GM18517 (cell line): ENCODE data around the gene CXCR2.
"Not testable (repeated sequence)": the region's sequence is repeated elsewhere in the genome, so short reads cannot be mapped to it uniquely, and the experiment has no call there.

Experiments used
- ATAC-seq: cut with Tn5 transposase; IDR thresholded peaks from one replicate; pipeline ENCODE4 v1.9.1; 2021; ENCODE audit warnings: mild to moderate bottlenecking, moderate library complexity; ENCODE audit not compliant: unreplicated experiment

Gene CXCR2

DNA sequence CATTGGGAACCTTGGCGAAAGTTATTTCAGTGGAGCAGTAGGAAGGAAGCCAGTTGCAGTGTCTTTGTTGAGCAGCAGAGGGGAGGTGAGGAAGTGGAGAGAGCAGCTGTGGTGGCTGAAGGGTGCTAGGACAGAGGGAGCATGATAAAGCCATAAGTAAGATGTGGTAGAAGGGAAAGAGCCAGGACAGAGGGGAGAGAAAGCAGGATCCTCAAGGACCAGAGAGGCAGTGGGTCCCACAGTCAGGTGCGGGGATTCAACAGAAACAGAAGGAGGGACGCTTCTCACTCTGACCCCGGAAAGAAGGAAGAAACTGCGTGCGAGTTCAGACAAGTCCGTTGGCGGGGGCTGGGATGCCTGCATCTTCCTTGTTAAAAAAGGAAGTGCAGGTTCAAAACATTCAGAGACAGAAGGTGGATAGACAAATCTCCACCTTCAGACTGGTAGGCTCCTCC lies at the start of gene CXCR2:
CXCR2 (plus strand) TSS at position 403 of the 455 bp plus-strand sequence. CDS start 8,774 bp downstream, outside the sequence.
- no peak for ATAC-seq

DNA sequence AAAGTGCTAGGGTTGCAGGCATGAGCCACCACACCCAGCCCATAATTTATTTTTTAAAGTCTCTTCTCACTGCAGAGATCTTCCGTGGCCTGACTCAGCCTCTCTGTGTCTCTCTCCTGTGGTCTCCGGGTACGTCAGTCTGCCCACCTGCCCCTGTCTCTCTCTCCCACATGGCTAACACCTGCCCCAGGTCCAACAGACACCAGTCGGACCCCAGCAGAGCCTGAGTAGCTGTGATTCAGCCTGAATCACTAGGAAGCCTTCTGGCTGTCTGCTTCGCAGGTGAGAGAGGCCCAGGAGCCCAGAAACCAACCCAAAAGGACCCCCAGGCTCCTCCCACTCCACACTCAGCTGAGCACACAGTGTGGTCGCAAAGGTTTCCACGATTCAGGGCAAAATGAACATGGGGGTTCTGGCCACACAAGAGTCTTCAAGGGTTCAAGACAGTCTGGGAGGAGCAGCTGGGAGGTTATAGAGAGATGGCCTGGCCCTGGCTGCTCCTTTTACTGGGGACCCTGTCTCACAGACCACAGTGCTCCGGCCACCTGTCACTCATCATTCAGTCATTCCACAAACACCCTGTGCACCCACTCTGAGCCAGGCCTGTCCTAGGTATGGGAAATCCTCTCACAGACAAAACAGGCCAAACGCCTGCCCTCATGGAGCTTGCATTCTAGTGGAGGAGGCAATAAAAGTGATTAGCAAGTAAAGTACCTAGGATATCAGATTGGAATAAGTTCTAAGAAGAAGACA lies 48.2 kb upstream of the CXCR2 start:
- no peak for ATAC-seq

DNA sequence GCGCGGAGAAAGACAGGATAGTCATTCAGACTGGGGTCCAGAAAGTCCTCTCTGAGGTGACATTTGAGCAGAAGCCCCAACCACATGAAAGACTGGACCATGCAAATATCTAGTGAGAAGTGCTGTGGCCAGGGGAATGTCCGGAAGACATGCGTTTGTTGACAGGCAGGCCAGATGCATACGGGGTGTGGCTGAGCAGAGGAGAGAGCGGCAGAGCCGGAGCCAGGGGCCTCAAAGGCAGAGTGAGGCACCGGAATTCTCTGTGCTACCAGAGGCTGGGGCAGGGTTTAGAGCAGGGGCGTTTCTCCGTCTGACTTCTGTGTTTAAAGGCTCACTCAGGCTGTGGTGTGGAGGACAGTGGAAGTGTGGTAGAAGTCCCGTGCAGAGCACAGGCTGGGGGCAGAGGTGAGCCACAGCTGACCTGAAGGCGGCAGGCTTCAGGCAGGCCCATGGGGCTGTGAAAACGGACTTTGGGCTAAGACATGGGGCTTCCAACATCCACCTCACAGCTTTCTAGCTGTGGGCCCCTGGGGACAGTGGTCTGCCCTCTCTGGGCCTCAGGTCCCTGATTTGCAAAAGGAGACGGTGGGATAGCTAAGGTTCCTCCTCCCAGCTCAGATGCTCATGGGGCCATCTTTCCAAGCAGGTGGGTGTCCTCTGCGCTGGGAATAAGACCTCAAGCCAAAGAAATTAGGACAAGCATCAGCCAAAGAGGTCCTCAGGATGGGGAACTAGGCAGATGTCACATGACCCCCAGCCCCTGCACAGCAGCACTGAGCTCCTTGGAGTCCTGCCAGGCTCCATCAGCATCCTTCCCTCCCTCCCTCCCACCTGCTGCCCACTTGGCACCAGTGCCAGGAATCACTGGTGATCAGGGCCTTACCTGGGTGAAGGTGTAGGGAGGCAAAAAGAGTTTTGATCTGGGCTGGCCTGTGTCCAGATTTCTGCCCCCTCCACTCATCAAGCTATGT lies 45.6 kb upstream of the CXCR2 start:
- ATAC-seq = no peak

DNA sequence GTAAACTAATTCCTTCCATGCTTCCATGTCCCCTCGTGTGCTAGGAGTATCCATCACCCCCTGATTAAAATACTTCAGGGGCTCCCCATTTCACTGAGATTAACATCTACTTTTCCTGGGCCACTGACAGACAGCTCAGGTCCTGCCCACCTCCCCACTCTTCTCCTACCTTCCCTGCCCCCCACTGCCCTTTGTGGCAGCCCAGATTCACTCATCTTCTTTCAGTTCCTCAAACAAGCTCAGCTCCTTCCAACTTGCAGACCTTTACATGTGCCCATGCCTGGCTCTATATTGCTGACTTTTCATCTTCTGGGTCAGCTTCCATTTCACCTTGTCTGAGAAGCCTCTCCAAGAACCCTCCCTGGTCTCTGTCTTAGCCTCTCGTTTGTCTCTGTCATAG lies 44.8 kb upstream of the CXCR2 start:
- ATAC-seq = peak; percentile 95

DNA sequence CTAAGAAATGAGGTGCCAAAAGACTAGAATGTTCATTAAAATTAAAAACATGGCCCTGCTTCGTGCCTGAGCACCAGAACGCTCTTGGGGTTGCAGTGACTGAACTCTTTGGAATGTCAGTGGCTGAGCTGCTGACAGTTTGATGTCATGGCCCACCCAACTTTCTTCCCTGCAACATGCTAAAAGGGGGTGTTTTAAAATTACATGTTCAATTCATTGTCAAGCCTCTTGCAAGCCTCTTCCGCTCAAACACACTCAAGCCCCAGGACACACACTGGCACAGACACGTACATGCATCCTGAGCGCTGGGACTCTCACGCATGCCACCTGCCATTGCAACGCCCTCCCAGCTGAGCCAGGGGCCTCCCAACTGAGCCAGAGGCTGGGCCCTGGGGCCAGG lies 44.1 kb upstream of the CXCR2 start:
- ATAC-seq = no peak

DNA sequence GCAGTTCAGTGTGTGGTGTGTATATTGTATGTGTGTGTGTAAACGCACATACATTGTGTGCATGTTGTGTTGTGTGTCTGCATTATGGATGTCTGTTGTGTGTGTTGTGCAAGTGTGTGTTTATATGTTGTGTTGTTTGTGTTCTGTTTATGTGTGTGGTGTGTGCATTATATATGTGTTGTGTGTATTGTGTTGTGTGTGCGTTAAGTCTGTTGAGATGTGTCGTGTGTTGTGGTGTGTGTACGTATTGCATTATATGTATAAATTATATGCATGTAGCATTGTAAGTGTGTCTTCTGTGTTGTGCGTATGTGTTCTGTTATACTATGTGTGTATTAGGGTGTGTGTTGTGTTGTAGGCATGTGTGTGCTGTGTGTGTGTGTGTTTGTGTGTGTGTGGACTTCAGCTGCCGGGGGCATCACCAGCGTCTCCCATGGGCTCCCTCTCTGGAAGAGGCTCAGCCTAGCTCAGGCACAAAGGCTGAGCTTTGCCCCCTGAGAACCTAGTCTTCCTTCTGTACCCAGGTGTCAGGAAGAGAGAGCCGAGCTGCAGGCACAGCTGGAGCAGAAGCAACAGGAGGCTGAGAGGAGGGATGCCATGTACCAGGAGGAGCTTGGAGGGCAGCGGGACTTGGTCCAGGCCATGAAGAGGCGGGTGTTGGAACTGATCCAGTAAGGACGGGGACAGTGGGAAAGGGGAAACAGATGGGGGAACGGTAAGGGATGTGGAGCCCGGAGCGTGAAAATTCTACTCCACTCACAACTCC lies 43.1 kb upstream of the CXCR2 start:
- ATAC-seq = no peak

DNA sequence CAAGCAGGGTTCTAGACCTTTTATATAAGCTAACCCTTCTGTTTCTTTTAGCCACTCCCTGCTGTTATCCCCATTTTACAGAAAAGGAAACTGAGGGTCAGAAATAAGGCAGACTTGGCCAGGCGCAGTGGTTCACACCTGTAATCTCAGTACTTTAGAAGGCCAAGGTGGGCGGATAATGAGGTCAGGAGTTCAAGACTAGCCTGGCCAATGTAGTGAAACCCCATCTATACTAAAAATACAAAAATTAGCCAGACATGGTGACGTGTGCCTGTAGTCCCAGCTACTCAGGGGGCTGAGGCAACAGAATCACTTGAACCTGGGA lies 42.5 kb upstream of the CXCR2 start:
- no peak for ATAC-seq

DNA sequence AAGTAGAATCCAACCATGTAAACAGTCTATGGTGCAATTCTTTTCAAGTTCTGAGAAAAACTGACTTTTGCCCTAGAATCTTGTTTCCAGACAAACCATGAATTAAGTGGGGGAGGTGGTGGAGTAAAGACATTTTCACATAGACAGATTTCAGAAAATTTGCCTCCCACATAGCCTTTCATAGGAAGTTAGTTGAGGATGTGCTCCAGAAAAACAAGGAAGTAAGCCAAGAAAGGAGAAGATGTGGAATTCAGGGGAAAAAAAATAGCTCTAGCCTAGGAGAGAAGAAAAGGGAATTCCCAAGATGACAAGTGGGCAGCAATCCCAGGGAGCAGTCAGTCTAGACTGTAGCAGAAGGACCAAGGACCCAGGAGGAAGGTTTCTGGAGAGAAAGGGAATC lies 39.4 kb upstream of the CXCR2 start:
- ATAC-seq = no peak

DNA sequence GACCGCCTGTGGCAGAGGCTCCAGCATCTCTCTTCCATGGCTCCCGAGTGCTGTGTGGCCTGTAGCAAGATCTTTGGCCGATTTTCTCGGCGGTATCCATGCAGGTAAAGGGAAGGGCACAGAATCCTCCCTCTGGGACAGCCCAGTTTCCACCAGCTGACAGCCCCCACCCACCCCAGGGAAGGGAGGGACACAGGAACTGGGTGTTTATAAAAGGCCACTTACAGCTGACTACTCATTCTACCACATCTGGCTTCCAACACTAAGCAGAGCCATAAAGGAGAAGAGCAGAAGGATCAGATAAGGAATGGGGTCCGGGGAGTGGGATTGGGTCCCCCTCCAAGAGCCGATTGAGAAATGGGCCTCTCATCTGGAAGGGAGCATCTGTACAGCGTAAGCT lies 36.6 kb upstream of the CXCR2 start:
- ATAC-seq = no peak

DNA sequence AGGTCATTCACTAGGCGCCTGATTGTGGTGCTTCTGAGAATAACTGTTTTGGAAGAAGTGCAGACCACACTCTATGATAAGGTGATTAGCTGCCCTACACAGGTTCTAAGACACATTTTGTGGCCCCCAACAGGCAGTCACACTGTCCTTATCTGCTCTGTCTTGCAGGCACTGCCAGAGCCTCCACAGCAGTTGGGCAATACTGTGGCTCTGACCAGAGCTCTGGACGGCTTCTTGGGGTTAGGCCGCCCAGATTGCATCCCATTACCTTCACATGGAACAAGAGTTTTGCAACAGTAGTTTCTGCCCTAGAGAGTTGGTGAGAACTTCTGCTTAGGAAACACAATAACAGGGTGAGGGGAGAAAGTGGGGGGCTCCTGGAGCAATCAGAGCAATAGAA lies 34.1 kb upstream of the CXCR2 start:
- no peak for ATAC-seq

DNA sequence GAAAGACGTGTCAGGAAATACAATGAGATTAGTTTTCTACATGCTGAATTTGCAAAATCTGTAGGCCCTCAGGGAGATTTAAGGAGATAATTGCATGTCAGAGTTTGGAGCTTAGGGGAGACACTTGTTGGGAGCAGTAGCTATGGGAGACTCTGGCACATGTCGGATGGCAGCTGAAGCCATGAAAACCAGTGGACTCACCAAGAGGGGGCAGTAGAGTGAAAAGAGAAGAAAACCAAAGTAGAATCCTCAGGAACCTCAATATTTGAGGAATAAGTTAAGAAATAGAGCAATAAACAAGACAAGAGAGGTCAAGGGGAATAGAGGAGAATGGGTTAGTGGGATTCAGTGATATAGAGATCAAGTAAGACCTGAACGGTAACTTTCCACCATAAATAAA lies 31.9 kb upstream of the CXCR2 start:
- no peak for ATAC-seq

DNA sequence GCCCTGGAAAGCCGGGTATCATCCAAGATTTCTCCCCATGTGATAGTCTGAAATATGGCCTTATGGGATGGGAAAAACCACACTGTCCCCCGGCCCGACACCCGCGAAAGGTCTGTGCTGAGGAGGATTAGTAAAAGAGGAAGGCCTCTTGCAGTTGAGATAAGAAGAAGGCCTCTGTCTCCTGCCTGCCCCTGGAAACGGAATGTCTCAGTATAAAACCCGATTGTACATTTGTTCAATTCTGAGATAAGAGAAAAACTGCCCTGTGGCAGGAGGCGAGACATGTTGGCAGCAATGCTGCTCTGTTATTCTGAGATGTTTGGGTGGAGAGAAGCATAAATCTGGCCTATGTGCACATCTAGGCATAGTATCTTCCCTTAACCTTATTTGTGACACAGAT lies 30.0 kb upstream of the CXCR2 start:
- ATAC-seq = no peak

DNA sequence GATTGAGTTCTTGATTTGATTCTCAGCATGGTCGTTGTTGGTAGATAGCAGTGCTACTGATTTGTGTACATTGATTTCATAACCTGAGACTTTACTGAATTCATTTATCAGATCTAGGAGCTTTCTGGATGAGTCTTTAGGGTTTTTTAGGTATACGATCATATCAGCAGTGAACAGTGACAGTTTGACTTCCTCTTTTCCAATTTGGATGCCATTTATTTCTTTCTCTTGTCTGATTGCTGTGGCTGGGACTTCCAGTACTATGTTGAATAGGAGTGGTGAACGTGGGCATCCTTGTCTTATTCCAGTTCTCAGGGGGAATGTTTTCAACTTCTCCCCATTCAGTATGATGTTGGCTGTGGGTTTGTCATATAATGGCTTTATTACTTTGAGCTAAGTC lies 27.9 kb upstream of the CXCR2 start:
- no peak for ATAC-seq

DNA sequence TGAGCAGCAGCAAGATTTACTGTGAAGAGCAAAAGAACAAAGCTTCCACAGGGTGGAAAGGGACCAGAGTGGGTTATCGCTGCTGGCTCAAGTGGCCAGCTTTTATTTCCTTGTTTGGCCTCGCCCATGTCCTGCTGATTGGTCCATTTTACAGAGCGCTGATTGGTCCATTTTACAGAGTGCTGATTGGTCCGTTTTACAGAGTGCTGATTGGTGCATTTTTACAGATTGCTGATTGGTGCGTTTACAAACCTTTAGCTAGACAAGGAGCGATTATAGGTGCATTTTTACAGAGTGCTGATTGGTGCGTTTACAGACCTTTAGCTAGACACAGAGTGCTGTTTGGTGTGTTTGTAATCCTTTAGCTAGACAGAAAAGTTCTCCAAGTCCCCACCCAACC lies 17.0 kb upstream of the CXCR2 start:
- ATAC-seq = not testable (repeated sequence)

DNA sequence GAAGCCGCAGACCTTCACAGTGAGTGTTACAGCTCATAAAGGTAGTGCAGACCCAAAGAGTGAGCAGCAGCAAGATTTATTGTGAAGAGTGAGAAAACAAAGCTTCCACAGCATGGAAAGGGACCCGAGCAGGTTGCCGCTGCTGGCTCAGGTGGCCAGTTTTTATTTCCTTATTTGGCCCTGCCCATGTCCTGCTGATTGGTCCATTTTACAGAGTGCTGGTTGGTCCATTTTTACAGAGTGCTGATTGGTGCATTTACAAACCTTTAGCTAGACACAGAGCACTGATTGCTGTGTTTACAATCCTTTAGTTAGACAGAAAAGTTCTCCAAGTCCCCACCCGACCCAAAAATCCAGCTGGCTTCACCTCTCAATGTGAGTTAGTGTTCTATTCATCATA lies 4.0 kb upstream of the CXCR2 start:
- ATAC-seq = not testable (repeated sequence)

DNA sequence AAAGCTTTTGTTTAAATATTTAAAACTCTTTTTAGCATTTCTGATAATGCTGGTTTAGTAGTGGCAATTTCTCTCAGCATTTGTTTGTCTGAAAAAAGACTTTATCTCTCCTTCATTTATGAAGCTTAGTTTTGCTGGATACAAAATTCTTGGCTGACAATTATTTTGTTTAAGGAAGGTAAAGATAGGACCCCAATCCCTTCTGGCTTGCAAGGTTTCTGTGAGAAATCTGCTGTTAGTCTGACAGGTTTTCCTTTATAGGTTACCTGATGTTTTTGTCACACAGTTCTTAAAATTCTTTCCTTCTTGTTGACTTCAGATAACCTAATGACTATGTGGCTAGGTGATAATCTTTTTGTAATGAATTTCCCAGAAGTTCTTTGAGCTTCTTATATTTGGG lies 3.5 kb upstream of the CXCR2 start:
- ATAC-seq = not testable (repeated sequence)

DNA sequence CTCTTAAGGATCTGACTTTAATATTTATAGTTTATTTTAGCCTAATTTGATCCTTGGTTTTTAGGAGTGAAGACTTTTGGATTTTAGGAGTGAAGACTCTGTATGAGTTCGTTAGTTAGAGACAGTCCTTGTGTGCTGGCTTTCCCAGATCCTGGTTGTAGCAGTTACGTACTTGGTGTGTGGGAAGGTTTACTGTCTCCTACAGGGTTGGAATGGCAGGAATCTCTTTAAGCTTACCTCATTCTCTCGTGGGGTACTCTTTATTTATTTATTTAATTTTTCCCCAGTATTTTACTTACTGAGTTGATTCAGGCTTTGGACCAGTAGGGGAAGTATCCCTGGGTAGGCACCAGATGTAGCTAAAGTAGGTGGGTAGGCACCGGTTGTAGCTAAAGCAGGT lies 1.8 kb upstream of the CXCR2 start:
- ATAC-seq = no peak

DNA sequence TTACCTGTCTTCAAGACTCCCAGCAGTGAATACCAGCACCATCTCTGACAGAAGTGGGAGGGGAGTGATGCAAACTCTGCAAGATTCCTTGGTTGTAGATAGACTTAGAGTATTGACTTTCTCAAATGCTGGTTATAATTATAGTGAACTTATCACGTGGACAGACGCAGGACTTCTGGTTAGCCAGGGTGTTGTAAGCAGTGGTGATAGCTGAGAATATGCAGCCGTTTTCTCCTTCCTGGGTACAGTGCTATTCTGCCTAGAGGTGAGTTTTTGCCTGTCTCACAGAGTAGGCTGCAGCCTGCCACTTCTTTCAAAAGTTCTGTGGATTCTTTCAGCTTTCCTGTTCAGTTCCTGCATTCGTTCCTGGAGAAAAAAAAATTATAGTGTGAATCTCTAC lies 733 bp upstream of the CXCR2 start:
- ATAC-seq = no peak

DNA sequence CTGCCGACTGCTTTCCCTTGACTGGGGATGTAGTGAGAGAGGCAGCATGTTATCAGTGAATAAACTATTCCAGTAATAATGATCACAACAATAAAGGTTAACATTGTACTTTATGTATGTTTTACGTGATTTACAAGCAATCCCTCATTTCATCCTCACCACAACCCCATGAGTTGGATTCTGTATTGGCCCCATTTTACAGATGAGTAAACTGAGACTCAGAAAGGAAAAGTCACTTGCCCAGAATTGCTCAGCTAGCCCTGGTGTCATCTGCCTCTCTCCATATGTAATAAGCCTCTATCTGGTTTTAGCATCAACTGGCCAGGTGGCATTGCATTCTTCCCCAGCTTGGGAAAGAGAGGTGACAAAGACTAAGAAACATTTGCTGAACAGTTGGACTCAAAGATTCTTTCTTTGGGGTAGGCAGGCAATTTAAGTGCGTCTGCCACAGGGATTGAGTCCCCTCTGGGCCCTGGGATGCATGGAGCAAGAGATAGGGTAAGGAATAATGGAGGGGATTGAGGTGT lies 2.2 kb downstream of the CXCR2 start:
- no peak for ATAC-seq

DNA sequence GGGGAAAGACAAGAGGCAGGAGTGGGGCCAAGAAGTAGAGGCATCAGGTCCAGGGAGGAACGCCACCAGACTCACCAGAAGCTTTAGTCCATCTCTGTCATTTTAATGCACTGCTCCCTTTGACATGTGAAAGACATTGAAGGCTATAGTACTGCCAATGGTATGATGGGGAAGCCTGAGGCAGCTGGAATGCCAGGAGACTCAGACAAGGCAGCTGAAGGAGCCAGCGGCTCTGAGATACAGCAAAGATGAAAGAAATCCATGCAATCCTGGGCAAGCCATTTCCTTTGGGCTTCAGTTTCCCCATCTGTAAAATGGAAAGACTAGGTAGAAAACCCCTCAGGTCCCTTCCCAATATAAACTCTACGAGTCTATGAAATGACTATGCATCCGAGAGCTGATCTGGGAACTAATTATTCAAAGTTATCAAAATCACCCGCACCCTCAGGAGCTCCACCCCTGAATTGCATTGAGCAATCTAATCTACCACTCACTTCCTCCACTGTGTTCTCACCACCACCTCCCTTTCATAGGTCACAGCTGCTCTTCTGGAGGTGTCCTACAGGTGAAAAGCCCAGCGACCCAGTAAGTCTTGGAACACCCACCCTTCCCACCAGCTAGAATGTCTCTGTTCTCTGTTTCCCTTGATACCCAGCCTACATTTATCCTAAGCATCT lies 3.1 kb downstream of the CXCR2 start:
- no peak for ATAC-seq
